Naive B cell (primary cell): ENCODE measurements around the gene GCDH. TPM values are rescaled to one million over a fixed set of nuclear protein-coding genes. Genes with fewer than 3 reads are reported as not detected.
"Not testable (repeated sequence)": the region's sequence is repeated elsewhere in the genome, so short reads cannot be mapped to it uniquely, and the experiment has no call there.

Source experiments
- ATAC-seq, 2 donors: fragments of 150-1000 bp; cut with Tn5 transposase; 2 replicates each; pipeline ENCODE4 v1.10.0; 2021; ENCODE audit warnings: low read depth in 2 of 2, mild to moderate bottlenecking in 2 of 2, moderate library complexity in 2 of 2
- DNase-seq: peaks from one replicate; pipeline ENCODE4 v3.0.0; 2022
- H3K27ac Mint-ChIP-seq, 6 donors: one replicate each; pipeline ENCODE4 v1.8.0; 2020 to 2022; ENCODE audit warnings: mild to moderate bottlenecking in 6 of 6, mixed read lengths in 6 of 6, moderate library complexity in 5 of 6, inconsistent platforms in 2 of 6
- H3K27me3 Mint-ChIP-seq, 3 donors: one replicate each; pipeline ENCODE4 v1.8.0; 2021 to 2022; ENCODE audit warnings: mixed read lengths in 3 of 3, mild to moderate bottlenecking in 1 of 3
- H3K36me3 Mint-ChIP-seq, 2 donors: one replicate each; pipeline ENCODE4 v1.8.0; 2020 to 2022; ENCODE audit warnings: mixed read lengths in 2 of 2, inconsistent platforms in 1 of 2, mild to moderate bottlenecking in 1 of 2
- H3K4me1 Mint-ChIP-seq, 3 donors: one replicate each; pipeline ENCODE4 v1.8.0; 2020 to 2022; ENCODE audit warnings: mixed read lengths in 3 of 3, inconsistent platforms in 1 of 3, mild to moderate bottlenecking in 1 of 3, moderate library complexity in 1 of 3
- H3K4me3 Mint-ChIP-seq, 8 donors: one replicate each; pipeline ENCODE4 v1.8.0; 2020 to 2022; ENCODE audit warnings: mild to moderate bottlenecking in 8 of 8, mixed read lengths in 8 of 8, moderate library complexity in 8 of 8, inconsistent platforms in 2 of 8
- H3K9me3 Mint-ChIP-seq, 7 donors: one replicate each; pipeline ENCODE4 v1.8.0; 2020 to 2022; ENCODE audit warnings: mixed read lengths in 7 of 7, mild to moderate bottlenecking in 5 of 7, inconsistent platforms in 2 of 7, moderate library complexity in 1 of 7
- polyA plus RNA-seq, 6 donors: library from polyadenylated mRNA; unstranded; fragments of 300-500 nt; fragmentation: Illumina TruSeq; gene quantifications; one replicate each; pipeline ENCODE4 v1.2.3, GENCODE V29; 2021; ENCODE audit warnings: low read depth in 6 of 6

GCDH gene
- polyA plus RNA-seq, 6 donors from 2014 or later = 7.8 to 16.3 (median 13.4) TPM

DNA sequence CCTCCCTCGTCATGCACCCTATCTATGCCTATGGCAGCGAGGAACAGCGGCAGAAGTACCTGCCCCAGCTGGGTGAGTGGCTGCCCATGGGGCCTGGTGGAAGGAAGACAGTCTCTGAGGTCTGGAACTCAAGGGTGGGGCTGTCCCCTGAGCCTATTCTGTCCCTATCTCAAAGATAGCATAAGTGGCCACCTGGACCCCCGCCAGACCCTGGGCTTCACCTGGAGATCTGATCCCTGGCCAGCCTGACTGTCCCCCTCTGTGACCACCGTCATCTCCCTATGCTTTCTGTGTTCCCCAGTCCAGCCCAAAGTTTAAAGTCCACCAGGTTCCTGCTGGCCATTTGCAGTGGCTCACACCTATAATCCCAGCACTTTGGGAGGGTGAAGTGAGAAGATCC, 2.6 kb downstream of the GCDH start:
- H3K4me1 Mint-ChIP-seq = peaks cover 22 to 36% (median 23%) of the 10 kb centered on the region in 3 donors
- H3K36me3 Mint-ChIP-seq = peaks cover 10 to 15% of the 10 kb centered on the region in 2 donors
- DNase-seq (no peak), ATAC-seq (no peak)
- peak overlapping the region in 1 of 6 donors; percentile 31 for H3K27ac Mint-ChIP-seq
- no peaks in the 10 kb centered on the region for H3K27me3 Mint-ChIP-seq
- H3K9me3 Mint-ChIP-seq = no peaks in the 10 kb centered on the region
- H3K4me3 Mint-ChIP-seq = peak overlapping the region in 5 of 8 donors; percentile 57 to 96 (median 66)

DNA sequence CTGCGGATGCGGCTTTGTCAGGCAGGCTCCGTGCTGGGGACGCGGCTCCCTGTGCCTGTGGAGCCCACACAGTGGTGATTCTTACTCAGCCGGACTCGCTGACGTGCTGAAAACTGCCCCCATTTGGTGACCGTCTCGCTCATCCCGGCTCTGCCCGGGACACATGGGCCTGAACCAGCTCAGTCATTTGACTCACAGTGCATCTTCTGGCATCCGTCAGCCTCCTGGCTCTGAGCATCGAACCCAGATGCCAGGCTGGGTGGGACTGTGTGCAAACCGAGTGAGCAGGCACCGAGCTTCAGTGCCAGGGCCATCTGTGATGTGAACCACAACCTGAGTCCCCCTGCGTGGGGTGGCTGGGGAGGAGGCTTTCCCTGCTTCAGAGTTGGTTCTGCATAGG, 5.5 kb downstream of the GCDH start:
- no peaks in the 10 kb centered on the region for H3K27me3 Mint-ChIP-seq
- H3K27ac Mint-ChIP-seq = no peak overlapping the region
- ATAC-seq = no peak
- no peak overlapping the region for H3K4me3 Mint-ChIP-seq
- H3K4me1 Mint-ChIP-seq = peaks cover 10 to 15% (median 11%) of the 10 kb centered on the region in 3 donors
- no peaks in the 10 kb centered on the region for H3K9me3 Mint-ChIP-seq
- H3K36me3 Mint-ChIP-seq = peaks cover 10 to 15% of the 10 kb centered on the region in 2 donors
- DNase-seq = no peak

DNA sequence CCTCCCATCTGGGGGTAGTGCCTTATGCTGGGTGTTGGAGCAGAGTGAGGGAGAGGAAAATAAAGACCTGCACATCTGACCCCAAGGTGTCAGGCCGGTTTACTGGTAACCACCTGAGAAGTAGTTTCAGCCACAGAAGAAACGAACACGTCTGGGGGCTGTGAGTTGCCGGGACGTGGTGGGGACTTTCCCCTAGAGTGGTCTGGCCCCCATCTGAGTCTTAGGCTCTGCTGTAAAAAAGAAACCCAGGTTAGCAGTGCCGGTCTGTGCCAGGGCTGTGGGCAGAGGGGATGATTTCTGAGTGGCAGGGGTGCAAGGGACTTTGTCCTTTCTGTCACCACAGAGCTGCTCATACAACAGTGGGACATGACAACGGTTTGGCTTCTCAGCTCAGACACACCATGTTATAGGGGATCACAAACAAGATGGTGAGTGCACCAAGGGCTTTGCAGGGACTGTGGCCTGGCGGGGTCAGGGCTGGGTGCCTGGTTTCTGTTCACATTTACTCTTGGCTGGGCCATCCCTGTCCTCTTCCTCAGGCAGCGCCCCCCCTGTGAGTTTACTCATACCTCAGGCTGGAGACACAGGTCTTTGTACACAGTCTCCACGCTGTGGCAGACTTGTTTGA, 9.0 kb downstream of the GCDH start:
- H3K9me3 Mint-ChIP-seq = no peaks in the 10 kb centered on the region
- H3K27ac Mint-ChIP-seq = peak overlapping the region in 2 of 6 donors; percentile 60 to 61
- no peak overlapping the region for H3K4me3 Mint-ChIP-seq
- DNase-seq (no peak), ATAC-seq (no peak)
- H3K4me1 Mint-ChIP-seq = peaks cover 0 to 1% (median 0%) of the 10 kb centered on the region in 3 donors
- H3K36me3 Mint-ChIP-seq = peaks cover 0 to 3% of the 10 kb centered on the region in 2 donors
- no peaks in the 10 kb centered on the region for H3K27me3 Mint-ChIP-seq

DNA sequence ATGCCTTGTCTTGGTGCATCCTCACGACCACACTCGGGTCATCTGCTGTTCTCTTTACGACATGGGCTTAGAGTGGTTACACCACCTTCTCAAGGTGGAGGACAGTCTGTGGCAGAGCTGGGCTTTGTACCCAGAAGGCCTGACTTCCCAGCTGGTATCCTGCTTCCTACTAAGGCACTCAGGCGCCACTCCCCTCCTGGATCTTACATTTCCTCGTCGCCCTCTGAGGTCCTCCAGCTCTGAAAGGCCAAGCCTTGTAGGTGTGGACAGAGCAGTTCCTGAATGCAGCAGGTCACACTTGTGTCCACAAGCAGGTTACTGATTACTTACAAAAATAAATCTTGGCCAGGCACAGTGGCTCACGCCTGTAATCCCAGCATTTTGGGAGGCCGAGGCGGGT, 16.2 kb downstream of the GCDH start:
- no peaks in the 10 kb centered on the region for H3K36me3 Mint-ChIP-seq
- no peak overlapping the region for H3K27ac Mint-ChIP-seq

DNA sequence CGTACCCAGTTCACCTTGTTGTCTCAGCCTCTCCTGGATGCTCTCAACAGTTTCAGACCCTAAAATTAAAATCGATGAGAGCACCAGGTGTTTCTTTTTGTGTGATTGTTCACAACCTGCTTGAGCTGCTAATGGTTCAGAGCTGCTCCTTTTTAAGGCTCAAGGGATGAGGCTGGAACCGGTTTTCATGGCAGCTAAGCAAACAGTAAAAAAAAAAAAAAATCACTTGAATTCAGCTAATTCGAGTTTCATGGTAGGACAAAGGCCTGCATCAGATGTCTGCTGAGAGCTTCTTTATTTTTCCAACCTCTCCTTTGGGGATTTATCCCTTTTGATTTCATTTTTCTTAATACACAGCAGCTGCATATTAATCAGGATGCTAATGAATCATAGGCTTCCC, 21.6 kb downstream of the GCDH start:
- DNase-seq = no peak
- H3K27ac Mint-ChIP-seq = no peak overlapping the region
- H3K27me3 Mint-ChIP-seq = no peaks in the 10 kb centered on the region

More for the DNA sequence above, 16.2 kb downstream of the GCDH start:
- Mint-ChIP-seq H3K4me3 (no peak overlapping the region), H3K27me3 (no peaks in the 10 kb centered on the region), H3K4me1 (no peaks in the 10 kb centered on the region), H3K9me3 (no peaks in the 10 kb centered on the region)
- ATAC-seq (no peak), DNase-seq (no peak)

DNA sequence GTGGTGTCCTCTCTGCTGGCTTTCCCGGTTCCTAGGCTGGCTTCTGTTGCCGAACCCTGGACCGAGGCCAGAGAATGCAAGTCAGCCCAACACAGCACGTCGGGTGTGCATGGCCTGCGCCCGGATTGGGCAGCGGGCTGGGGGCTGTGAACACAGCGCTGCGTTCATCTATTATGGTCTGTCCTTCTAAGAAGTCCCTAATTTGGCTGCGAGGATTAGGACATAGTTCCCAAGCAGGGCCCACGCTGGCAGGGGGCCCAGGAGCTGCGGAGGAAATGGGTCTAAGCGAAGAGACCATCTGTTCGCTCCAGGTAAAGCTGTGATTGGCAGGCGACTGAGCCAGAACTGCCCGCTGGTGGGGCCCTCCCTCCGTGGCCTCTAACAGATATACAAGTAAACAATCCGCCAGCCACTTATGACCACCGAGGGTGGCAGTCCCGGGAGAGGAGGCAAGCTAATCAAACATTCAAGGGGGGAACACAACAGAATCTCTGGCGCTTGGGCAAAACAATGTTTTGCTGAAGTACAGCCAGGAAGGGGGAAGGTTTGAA, 22.1 kb downstream of the GCDH start:
- DNase-seq (no peak), ATAC-seq (no peak)
- Mint-ChIP-seq H3K4me3 (peak overlapping the region in 2 of 8 donors; percentile 24 to 53), H3K4me1 (peaks cover 9 to 17% (median 17%) of the 10 kb centered on the region in 3 donors), H3K27ac (no peak overlapping the region), H3K36me3 (no peaks in the 10 kb centered on the region), H3K9me3 (no peaks in the 10 kb centered on the region), H3K27me3 (no peaks in the 10 kb centered on the region)

More for the DNA sequence above, 21.6 kb downstream of the GCDH start:
- H3K9me3 Mint-ChIP-seq = no peaks in the 10 kb centered on the region
- no peak for ATAC-seq
- H3K4me1 Mint-ChIP-seq = peaks cover 9 to 17% (median 17%) of the 10 kb centered on the region in 3 donors
- no peak overlapping the region for H3K4me3 Mint-ChIP-seq
- H3K36me3 Mint-ChIP-seq = no peaks in the 10 kb centered on the region

DNA sequence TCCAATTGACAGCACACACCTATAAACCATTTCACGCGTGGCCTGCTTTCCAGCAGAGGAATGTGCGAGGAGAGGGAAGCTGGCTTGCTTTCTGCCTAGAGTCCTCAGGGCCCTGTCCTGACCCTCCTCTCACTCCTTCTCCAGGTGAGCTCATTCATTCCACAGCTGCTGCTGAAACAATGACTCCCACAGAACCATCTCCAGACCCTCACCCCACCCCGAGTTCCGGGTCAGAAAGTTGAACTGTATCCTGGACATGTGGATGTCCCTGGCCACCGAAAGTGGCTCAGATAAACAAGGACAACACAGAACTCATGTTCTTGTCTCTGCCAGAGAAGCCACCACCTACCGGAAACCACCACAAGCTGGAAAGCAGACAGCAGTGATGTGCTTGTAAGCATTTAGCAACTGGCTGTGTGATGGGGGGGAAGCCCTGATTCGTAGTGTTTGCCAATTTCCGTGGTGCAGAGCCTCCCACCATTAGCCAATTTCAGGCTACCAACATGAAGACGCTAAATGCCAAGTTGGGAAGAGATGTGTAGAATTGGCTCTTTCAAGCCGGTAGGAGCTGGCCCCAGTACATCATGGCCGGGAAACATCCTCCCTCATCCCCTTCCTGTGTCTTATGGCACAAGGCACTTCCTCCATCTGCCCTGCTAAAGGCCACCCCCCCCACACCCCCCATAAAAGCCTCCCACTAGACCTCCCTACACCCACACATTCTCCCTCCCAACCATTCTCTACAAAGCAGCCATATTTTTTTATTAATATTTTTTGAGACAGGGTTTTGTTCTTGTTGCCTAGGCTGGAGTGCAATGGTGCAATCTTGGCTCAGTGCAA, 23.1 kb downstream of the GCDH start:
- ATAC-seq (peak; percentile 79 to 84), DNase-seq (no peak)
- Mint-ChIP-seq H3K4me3 (peak overlapping the region in 6 of 8 donors; percentile 27 to 68 (median 56)), H3K36me3 (no peaks in the 10 kb centered on the region), H3K27ac (peak overlapping the region; percentile 23 to 95 (median 63)), H3K9me3 (no peaks in the 10 kb centered on the region), H3K4me1 (peaks cover 11 to 24% (median 21%) of the 10 kb centered on the region in 3 donors), H3K27me3 (no peaks in the 10 kb centered on the region)

DNA sequence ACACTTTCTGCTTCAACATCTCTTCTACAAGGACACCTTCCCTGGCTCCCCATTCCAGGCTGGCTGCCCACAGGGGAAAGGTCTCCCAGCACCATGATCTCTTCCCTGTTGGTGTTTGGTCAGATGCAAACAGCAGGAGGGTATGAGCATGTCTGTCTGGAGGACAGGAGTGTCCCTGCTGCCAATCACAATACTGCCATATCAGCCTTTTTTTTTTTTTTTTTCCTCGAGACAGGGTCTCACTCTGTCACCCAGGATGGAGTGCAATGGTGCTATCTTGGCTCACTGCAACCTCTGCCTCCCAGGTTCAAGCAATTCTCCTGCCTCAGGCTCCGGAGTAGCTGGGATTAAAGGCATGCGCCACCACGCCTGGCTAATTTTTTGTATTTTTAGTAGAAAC, 24.9 kb downstream of the GCDH start:
- DNase-seq, H3K27ac Mint-ChIP-seq, ATAC-seq, H3K36me3 Mint-ChIP-seq, H3K27me3 Mint-ChIP-seq, H3K9me3 Mint-ChIP-seq: not testable (repeated sequence)
- Mint-ChIP-seq H3K4me3 (peak overlapping the region in 2 of 8 donors; percentile 18 to 89), H3K4me1 (peaks cover 18 to 29% (median 29%) of the 10 kb centered on the region in 3 donors)

DNA sequence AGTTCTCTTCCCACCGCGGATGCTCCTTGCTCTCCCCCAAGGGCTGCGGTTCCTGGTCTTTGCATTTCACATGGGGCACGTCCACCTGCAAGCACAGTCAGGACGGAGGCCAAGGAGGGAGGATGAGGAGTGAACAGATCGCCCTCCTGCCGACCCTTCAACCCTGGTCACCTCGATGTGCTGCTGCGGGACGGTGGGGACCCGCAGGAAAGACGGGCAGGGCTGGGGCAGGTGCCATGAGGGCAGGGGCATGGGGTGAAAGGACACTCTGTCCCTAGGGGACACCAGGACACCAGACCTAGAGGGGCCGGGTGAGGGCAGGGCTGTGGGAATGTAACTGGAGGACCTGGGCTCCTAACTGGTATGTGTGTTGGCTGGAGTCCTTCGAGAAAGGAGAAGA, 27.3 kb downstream of the GCDH start:
- no peak for ATAC-seq
- H3K27ac Mint-ChIP-seq = peak overlapping the region in 3 of 6 donors; percentile 93 to 95 (median 95)
- peaks cover 22 to 26% (median 25%) of the 10 kb centered on the region in 3 donors for H3K4me1 Mint-ChIP-seq
- no peaks in the 10 kb centered on the region for H3K9me3 Mint-ChIP-seq
- H3K27me3 Mint-ChIP-seq = no peaks in the 10 kb centered on the region
- DNase-seq = no peak
- peaks cover 5 to 7% of the 10 kb centered on the region in 2 donors for H3K36me3 Mint-ChIP-seq
- peak overlapping the region in 3 of 8 donors; percentile 67 to 84 (median 78) for H3K4me3 Mint-ChIP-seq

DNA sequence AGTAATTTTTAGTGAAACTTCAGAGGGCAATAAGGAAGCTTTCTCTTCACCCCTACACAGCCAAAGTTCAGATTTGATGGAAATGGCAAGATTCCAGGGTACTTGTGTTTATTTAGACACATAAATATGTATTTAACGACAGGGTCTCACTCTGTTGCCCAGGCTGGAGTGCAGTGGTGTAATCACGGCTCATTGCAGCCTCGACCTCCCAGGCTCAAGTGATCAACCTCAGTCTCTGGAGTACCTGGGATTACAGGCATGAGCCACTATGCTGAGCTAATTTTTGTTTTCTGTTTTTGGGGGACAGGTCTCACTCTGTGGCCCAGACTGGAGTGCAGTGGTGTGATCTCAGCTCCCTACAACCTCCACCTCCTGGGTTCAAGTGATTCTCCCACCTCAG, 30.1 kb downstream of the GCDH start:
- DNase-seq = no peak
- Mint-ChIP-seq H3K9me3 (no peaks in the 10 kb centered on the region), H3K36me3 (peaks cover 5 to 9% of the 10 kb centered on the region in 2 donors), H3K4me3 (no peak overlapping the region), H3K27me3 (no peaks in the 10 kb centered on the region), H3K27ac (peak overlapping the region in 3 of 6 donors; percentile 67 to 95 (median 94)), H3K4me1 (peaks cover 12 to 14% (median 12%) of the 10 kb centered on the region in 3 donors)
- ATAC-seq = no peak

DNA sequence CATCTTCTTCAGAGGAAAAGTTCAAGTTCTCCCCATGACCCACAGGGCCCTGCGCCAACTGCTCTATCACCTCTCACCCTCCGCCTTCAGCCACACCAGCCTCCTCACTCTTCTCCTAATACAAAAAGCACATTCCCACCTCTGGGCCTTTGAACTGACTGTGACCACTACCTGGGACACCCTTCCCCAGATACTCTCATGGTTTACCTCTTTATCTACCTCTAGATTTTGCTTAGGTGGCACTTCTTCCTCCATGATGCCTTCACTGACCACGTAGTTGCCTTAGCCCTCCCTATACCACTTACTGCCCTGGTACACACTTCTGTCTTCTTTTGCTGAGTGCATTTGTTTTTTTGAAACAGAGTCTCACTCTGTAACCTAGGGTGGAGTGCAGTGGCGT, 32.0 kb downstream of the GCDH start:
- peak overlapping the region in 1 of 6 donors; percentile 82 for H3K27ac Mint-ChIP-seq
- no peaks in the 10 kb centered on the region for H3K27me3 Mint-ChIP-seq
- peaks cover 12 to 17% (median 12%) of the 10 kb centered on the region in 3 donors for H3K4me1 Mint-ChIP-seq
- peak overlapping the region in 1 of 8 donors; percentile 19 for H3K4me3 Mint-ChIP-seq
- DNase-seq = no peak
- no peak for ATAC-seq
- H3K9me3 Mint-ChIP-seq = no peaks in the 10 kb centered on the region
- H3K36me3 Mint-ChIP-seq = peaks cover 5 to 9% of the 10 kb centered on the region in 2 donors

DNA sequence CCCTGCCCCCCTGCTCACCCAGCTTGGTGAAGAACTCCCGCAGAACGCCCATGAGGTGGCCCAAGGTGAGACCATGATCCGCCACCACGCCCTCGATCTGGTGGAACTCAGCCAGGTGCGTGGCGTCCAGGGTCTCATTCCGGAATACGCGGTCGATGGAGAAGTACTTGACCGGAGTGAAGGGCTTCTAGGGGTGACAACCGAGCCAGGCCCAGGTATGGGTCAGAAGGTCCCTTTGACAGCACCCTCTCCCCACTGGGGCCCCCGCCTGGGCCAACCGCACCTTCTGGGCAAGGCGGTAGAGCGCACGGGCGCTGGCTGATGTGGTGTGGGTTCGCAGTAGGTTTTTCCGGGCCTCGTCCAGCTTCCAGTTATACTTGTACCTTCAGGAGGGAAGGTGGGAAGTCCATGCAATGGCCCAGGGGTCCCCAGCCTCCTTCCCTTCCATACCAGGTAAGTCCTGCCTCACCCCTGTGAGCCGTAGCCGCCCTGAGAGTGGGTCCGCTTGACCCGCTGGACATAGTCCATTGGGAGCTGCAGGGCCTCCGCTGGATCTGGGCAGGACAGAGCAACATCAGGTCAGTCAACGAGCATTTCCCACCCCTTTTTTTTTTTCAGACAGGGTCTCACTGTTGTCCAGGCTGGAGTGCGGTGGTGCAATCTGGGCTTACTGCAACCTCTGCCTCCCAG, 33.8 kb downstream of the GCDH start:
- Mint-ChIP-seq H3K27ac (no peak overlapping the region), H3K27me3 (no peaks in the 10 kb centered on the region), H3K4me3 (no peak overlapping the region), H3K36me3 (peaks cover 9 to 10% of the 10 kb centered on the region in 2 donors), H3K9me3 (no peaks in the 10 kb centered on the region), H3K4me1 (peaks cover 0 to 16% (median 3%) of the 10 kb centered on the region in 3 donors)
- ATAC-seq (no peak), DNase-seq (no peak)

DNA sequence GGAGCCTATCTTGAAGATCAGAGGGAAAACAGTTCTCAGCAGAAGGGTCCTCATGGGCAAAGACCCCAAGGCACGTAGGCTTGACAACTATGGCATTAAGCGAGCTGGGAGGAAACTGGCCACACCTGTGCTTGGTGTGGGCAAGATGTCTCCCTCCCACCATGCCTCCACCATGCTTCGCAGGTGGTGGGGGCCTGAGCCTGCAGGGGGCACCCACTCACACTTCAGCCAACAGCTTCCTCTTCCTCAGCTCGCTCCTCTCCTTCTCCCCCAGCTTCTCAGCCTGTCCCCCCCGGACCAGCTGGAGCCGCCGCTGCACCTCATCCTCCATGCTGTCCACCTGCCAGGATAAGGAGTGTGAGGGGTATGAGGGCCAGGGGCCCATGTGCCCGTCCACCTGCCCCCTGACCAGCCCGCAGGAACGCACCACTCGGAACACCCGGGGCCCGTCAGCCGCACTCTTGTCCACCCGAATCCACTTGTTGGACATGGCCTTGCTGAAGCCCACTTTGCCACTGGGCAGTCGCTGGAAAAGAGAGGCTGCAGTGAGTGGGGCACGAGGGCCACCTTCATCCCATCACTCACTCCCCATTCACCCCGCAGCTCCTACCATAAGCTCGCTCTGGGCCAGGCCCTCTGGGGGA, 39.2 kb downstream of the GCDH start:
- peaks cover 25 to 33% (median 28%) of the 10 kb centered on the region in 3 donors for H3K4me1 Mint-ChIP-seq
- H3K4me3 Mint-ChIP-seq = peak overlapping the region in 1 of 8 donors; percentile 71
- no peaks in the 10 kb centered on the region for H3K27me3 Mint-ChIP-seq
- ATAC-seq = no peak
- no peaks in the 10 kb centered on the region for H3K9me3 Mint-ChIP-seq
- H3K36me3 Mint-ChIP-seq = peaks cover 0 to 4% of the 10 kb centered on the region in 2 donors
- no peak overlapping the region for H3K27ac Mint-ChIP-seq
- no peak for DNase-seq
